Spleen (tissue), 7 donors: ENCODE measurements around the gene SLC20A1.

Experiments
- POLR2A ChIP-seq, 3 donors: fragments of 450-650 bp; IDR thresholded peaks; one replicate each; pipeline ENCODE4 v1.5.1; 2017; ENCODE audit warnings: antibody characterized with exemption in 3 of 3, mild to moderate bottlenecking in 1 of 3
- POLR2AphosphoS5 ChIP-seq, 3 donors: sonication (generic); formaldehyde crosslinking; IDR thresholded peaks; one replicate each; pipeline ENCODE4 v1.5.1; 2017; ENCODE audit warnings: antibody characterized with exemption in 3 of 3
- TF ChIP-seq, protein P1 (sequence below), 11 experiments: fragments of 200-600 bp in 7 of 11; fragments of 450-650 bp in 4 of 11; sonication (generic) in 4 of 11; IDR thresholded peaks in 8 of 11; conservative IDR thresholded peaks in 3 of 11; 1 replicate in 7 of 11; 2 replicates in 4 of 11; pipeline versions ENCODE4 v1.4.0 to v1.8.0; 2016 to 2021; ENCODE audit warnings: antibody characterized with exemption in 11 of 11, inconsistent platforms in 4 of 11, mild to moderate bottlenecking in 1 of 11
- donor health status: DM: no; HTN: no; CAD: no; lungs with moderate emphysema.
- donor health status: DM: no; HTN: no; CAD: no.
- donor health status: DM: no; HTN: no; CAD: no.

DNA sequence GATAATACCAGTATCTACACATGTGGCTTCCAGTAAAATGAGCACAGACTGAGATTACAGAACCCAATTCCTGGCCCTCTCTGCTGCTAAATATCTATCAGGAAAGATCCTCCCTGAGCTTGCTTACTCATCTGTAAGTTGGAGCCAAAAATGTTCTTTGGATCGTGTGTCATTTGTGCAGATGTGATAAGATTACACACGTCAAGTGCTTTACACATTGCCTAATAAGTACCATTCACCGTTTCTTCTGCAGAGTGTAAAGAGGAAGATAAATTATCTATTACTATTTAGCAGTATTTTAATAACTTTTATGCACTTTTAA lies 23.2 kb upstream of the SLC20A1 start:
- TF ChIP-seq POLR2AphosphoS5 (IDR thresholded peaks at IDR 0.05) (no peak), POLR2A (IDR thresholded peaks at IDR 0.05) (no peak)
- TF ChIP-seq, protein P1, sequence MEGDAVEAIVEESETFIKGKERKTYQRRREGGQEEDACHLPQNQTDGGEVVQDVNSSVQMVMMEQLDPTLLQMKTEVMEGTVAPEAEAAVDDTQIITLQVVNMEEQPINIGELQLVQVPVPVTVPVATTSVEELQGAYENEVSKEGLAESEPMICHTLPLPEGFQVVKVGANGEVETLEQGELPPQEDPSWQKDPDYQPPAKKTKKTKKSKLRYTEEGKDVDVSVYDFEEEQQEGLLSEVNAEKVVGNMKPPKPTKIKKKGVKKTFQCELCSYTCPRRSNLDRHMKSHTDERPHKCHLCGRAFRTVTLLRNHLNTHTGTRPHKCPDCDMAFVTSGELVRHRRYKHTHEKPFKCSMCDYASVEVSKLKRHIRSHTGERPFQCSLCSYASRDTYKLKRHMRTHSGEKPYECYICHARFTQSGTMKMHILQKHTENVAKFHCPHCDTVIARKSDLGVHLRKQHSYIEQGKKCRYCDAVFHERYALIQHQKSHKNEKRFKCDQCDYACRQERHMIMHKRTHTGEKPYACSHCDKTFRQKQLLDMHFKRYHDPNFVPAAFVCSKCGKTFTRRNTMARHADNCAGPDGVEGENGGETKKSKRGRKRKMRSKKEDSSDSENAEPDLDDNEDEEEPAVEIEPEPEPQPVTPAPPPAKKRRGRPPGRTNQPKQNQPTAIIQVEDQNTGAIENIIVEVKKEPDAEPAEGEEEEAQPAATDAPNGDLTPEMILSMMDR (IDR thresholded peaks at IDR 0.05 in 8 of 11, conservative IDR thresholded peaks at IDR 0.05 in 3 of 11): no peak
